ENCODE data around the gene MAP2K1. TPM values are rescaled to one million over a fixed set of nuclear protein-coding genes. Genes with fewer than 3 reads are reported as not detected.

MAP2K1 gene
- total and polyA plus RNA-seq, 9 of the 15 experiments (the other 6 are each of a cell fraction or from before 2014, with no cell fraction given), result 7.5 to 58.3 (median 30.0) TPM

GRCh38 chr15:66430627-66431255 is 44.0 kb downstream of the MAP2K1 start (continued):
- TF ChIP-seq ZNF274 (IDR thresholded peaks at IDR 0.05; ENCODE audit: borderline replicate concordance, low read depth, low read length), result no peak
- no peak for TF ChIP-seq CREM (IDR thresholded peaks at IDR 0.05; ENCODE audit: low read depth)
- TF ChIP-seq NFIX (CRISPR knock-in tag; IDR thresholded peaks at IDR 0.05; ENCODE audit: low read depth), result no peak
- no peak for TF ChIP-seq ZNF197 (CRISPR knock-in tag; IDR thresholded peaks at IDR 0.05; ENCODE audit: low read depth)
- no peak for TF ChIP-seq ZEB2 (IDR thresholded peaks at IDR 0.05)
- TF ChIP-seq NR2C2 (CRISPR knock-in tag; IDR thresholded peaks at IDR 0.05), result no peak
- TF ChIP-seq NR2C2 (tag; IDR thresholded peaks at IDR 0.05), result no peak
- no peak for TF ChIP-seq BCL6 (CRISPR knock-in tag; IDR thresholded peaks at IDR 0.05)
- TF ChIP-seq MTA1 (IDR thresholded peaks at IDR 0.05; ENCODE audit: borderline replicate concordance), result no peak
- no peak for TF ChIP-seq SMARCA4 (IDR thresholded peaks at IDR 0.05)
- no peak for TF ChIP-seq ZNF780A (CRISPR knock-in tag; IDR thresholded peaks at IDR 0.05)
- TF ChIP-seq TAF7 (tag; IDR thresholded peaks at IDR 0.05), result no peak
- TF ChIP-seq PHB (CRISPR knock-in tag; IDR thresholded peaks at IDR 0.05), result no peak

- Histone ChIP-seq H4K20me1 (replicated peaks; ENCODE audit: control insufficient read depth, insufficient read depth, low read length) (peaks cover 20% of the 10 kb centered on the region), H3K36me3 (ENCODE audit: control insufficient read depth, insufficient read depth, low read length) (peaks cover 32% of the 10 kb centered on the region), H3K27ac (ENCODE audit: extremely low read depth, low read depth, low read length) (no peak overlapping the region), H3K9ac (ENCODE audit: insufficient read depth in 1 of 2, low read depth in 2 of 2, low read length in 2 of 2) (peak overlapping the region in 1 of 2 experiments; percentile 21; a peak in 1 of 4 replicates), H3K4me2 (ENCODE audit: insufficient read depth, low read length) (no peak overlapping the region), H3K4me1 (replicated peaks in 1 of 2; ENCODE audit: control insufficient read depth in 2 of 2, insufficient read depth in 2 of 2, low read length in 2 of 2) (peaks cover 0 to 6% of the 10 kb centered on the region in 2 experiments; a peak in 2 of 5 replicates), H3K4me3 (no peak overlapping the region), H3K9me1 (ENCODE audit: control insufficient read depth, insufficient read depth, low read length) (peaks cover 6% of the 10 kb centered on the region), H3K27me3 (ENCODE audit: control insufficient read depth in 2 of 2, insufficient read depth in 2 of 2, low read length in 2 of 2) (no peaks in the 10 kb centered on the region), H2AFZ (ENCODE audit: low read depth, low read length) (no peak overlapping the region), H3K79me2 (ENCODE audit: control insufficient read depth, insufficient read depth, low read length) (peaks cover 49% of the 10 kb centered on the region), H3K9me3 (replicated peaks; ENCODE audit: control insufficient read depth, insufficient read depth, low read depth, low read length) (no peaks in the 10 kb centered on the region)
- BruUV-seq (replicated peaks), result no TSS peak
- CTCF ChIA-PET (ENCODE audit: low intra/inter-chr PET ratio), result no interaction called here
- peak; percentile 48 for FAIRE-seq
- ATAC-seq, result no peak
- intact Hi-C loops (cut with micrococcal nuclease), result no loop called here
- 70% methylated on average over 2 of the region's 2 CpGs for WGBS (ENCODE audit: insufficient coverage, low coverage, missing lambda C conversion rate)
- in situ Hi-C loops (cut with MboI), result no loop called here
- DNase-seq (ENCODE audit: extremely low read depth in 1 of 4, low spot score in 3 of 4), result no peak
- POLR2A ChIA-PET, result interaction anchor here (0.9 to 1.3 kb wide), 2 partner anchors 13 to 41 kb away, joined by 3 to 4 read pairs; no protein-coding TSS in a partner anchor
- TF ChIP-seq SFPQ (IDR thresholded peaks at IDR 0.05; ENCODE audit: low read depth, low read length), result no peak
- TF ChIP-seq FOXK1 (CRISPR knock-in tag; IDR thresholded peaks at IDR 0.05; ENCODE audit: borderline replicate concordance), result no peak
- no peak for TF ChIP-seq POLR2G (IDR thresholded peaks at IDR 0.05; ENCODE audit: low read depth, low read length)
- no peak for TF ChIP-seq MEIS2 (IDR thresholded peaks at IDR 0.05; ENCODE audit: partially characterized antibody)
- TF ChIP-seq CBX3 (IDR thresholded peaks at IDR 0.05; ENCODE audit: borderline replicate concordance in 1 of 2, low read length in 2 of 2), result no peak
- no peak for TF ChIP-seq OTX1 (CRISPR knock-in tag; IDR thresholded peaks at IDR 0.05)
- no peak for TF ChIP-seq SAP30 (IDR thresholded peaks at IDR 0.05; ENCODE audit: borderline replicate concordance, insufficient read depth, low read depth, low read length, poor library complexity, severe bottlenecking)
- TF ChIP-seq RAD51 (IDR thresholded peaks at IDR 0.05; ENCODE audit: borderline replicate concordance, low read depth), result no peak
- no peak for TF ChIP-seq RFX7 (CRISPR knock-in tag; IDR thresholded peaks at IDR 0.05)
- no peak for TF ChIP-seq SOX6 (IDR thresholded peaks at IDR 0.05)
Measured at GRCh38 chr15:66433726-66434125, 47.0 kb downstream of the MAP2K1 start.
